ENCODE data around the gene CIBAR2.

CIBAR2 gene

GRCh38 chr16:85072947-85073346 is 39.3 kb downstream of the CIBAR2 start:
- TF ChIP-seq CTCF (IDR thresholded peaks at IDR 0.05; ENCODE audit: low read depth, low read length), result no peak
- no peak overlapping the region for H3K4me3 ChIP-seq (replicated peaks in 1 of 2; ENCODE audit: low read depth in 2 of 2, low read length in 2 of 2)
- peak; percentile 71 to 85 for DNase-seq (ENCODE audit: low read depth in 2 of 2)

GRCh38 chr16:85072076-85072860 is 40.0 kb downstream of the CIBAR2 start:
- no peak for TF ChIP-seq CTCF (IDR thresholded peaks at IDR 0.05; ENCODE audit: low read depth, low read length)
- H3K4me3 ChIP-seq (replicated peaks in 1 of 2; ENCODE audit: low read depth in 2 of 2, low read length in 2 of 2), result no peak overlapping the region
- DNase-seq (ENCODE audit: low read depth in 2 of 2), result no peak

- no peak overlapping the region for H3K4me3 ChIP-seq (replicated peaks in 1 of 2; ENCODE audit: low read depth in 2 of 2, low read length in 2 of 2)
- no peak for DNase-seq (ENCODE audit: low read depth in 2 of 2)
- TF ChIP-seq CTCF (IDR thresholded peaks at IDR 0.05; ENCODE audit: low read depth, low read length), result no peak
These were observed 43.1 kb downstream of the CIBAR2 start for GRCh38 chr16:85069171-85069570.

- TF ChIP-seq CTCF (IDR thresholded peaks at IDR 0.05; ENCODE audit: low read depth, low read length), result no peak
- H3K4me3 ChIP-seq (replicated peaks in 1 of 2; ENCODE audit: low read depth in 2 of 2, low read length in 2 of 2), result no peak overlapping the region
- no peak for DNase-seq (ENCODE audit: low read depth in 2 of 2)
These were observed 43.5 kb downstream of the CIBAR2 start for GRCh38 chr16:85068746-85069145.

- no peak for TF ChIP-seq CTCF (IDR thresholded peaks at IDR 0.05; ENCODE audit: low read depth, low read length)
- no peak overlapping the region for H3K4me3 ChIP-seq (replicated peaks in 1 of 2; ENCODE audit: low read depth in 2 of 2, low read length in 2 of 2)
- no peak for DNase-seq (ENCODE audit: low read depth in 2 of 2)
These were observed 44.8 kb downstream of the CIBAR2 start for GRCh38 chr16:85067426-85067825.

- DNase-seq (ENCODE audit: low read depth in 2 of 2), result no peak
- TF ChIP-seq CTCF (IDR thresholded peaks at IDR 0.05; ENCODE audit: low read depth, low read length), result no peak
- no peak overlapping the region for H3K4me3 ChIP-seq (replicated peaks in 1 of 2; ENCODE audit: low read depth in 2 of 2, low read length in 2 of 2)
These were observed 45.2 kb downstream of the CIBAR2 start for GRCh38 chr16:85067024-85067423.
